DND-41 (cell line): ENCODE results near the gene CNOT11.

Experiments used
- CTCF ChIP-seq: IDR thresholded peaks from 2 replicates; pipeline ENCODE4 v1.5.1; 2012; ENCODE audit warnings: borderline replicate concordance, low read length, moderate library complexity, mild to moderate bottlenecking; ENCODE audit not compliant: poor library complexity, severe bottlenecking; ENCODE audit errors: extremely low read depth
- EZH2 ChIP-seq: IDR thresholded peaks from 3 replicates; pipeline ENCODE4 v1.6.1; 2012; ENCODE audit warnings: borderline replicate concordance, low read depth, mild to moderate bottlenecking, moderate library complexity, low read length, inconsistent platforms; ENCODE audit not compliant: severe bottlenecking

GRCh38 chr2:101253703-101254450, 1.2 kb downstream of the CNOT11 start:
- TF ChIP-seq EZH2 = no peak
- no peak for TF ChIP-seq CTCF
